BLaER1 (cell line): ENCODE data around the gene VPS18.

ENCODE experiments used
- H3K27ac ChIP-seq: shearing (Covaris generic); formaldehyde crosslinking; 2 replicates; pipeline ENCODE4 v1.8.1; 2022
- H3K27me3 ChIP-seq: shearing (Covaris generic); formaldehyde crosslinking; 2 replicates; pipeline ENCODE4 v1.8.1; 2022
- H3K36me3 ChIP-seq: shearing (Covaris generic); formaldehyde crosslinking; 2 replicates; pipeline ENCODE4 v1.8.1; 2022
- H3K4me1 ChIP-seq: shearing (Covaris generic); formaldehyde crosslinking; 2 replicates; pipeline ENCODE4 v1.8.1; 2022
- H3K4me2 ChIP-seq: shearing (Covaris generic); formaldehyde crosslinking; 2 replicates; pipeline ENCODE4 v1.8.1; 2022
- H3K4me3 ChIP-seq: shearing (Covaris generic); formaldehyde crosslinking; 2 replicates; pipeline ENCODE4 v1.8.1; 2022
- H3K9ac ChIP-seq: shearing (Covaris generic); formaldehyde crosslinking; 2 replicates; pipeline ENCODE4 v1.8.1; 2022
- H3K9me3 ChIP-seq: shearing (Covaris generic); formaldehyde crosslinking; 2 replicates; pipeline ENCODE4 v1.8.1; 2022
- H4K20me1 ChIP-seq: shearing (Covaris generic); formaldehyde crosslinking; 2 replicates; pipeline ENCODE4 v1.8.1; 2022
- Cebpa-rat ChIP-seq: shearing (Covaris generic); IDR thresholded peaks from 2 replicates; pipeline ENCODE4 v1.8.1; 2022

Gene VPS18

GRCh38 chr15:40878785-40879184, 15.5 kb upstream of the VPS18 start:
- Histone ChIP-seq H3K36me3 (no peaks in the 10 kb centered on the region), H3K27ac (no peak overlapping the region), H4K20me1 (no peaks in the 10 kb centered on the region), H3K9ac (no peak overlapping the region), H3K4me1 (peaks cover 27% of the 10 kb centered on the region), H3K9me3 (peaks cover 8% of the 10 kb centered on the region; the same call in 1 of the 2 replicates), H3K4me3 (no peak overlapping the region), H3K4me2 (no peak overlapping the region), H3K27me3 (no peaks in the 10 kb centered on the region)
- TF ChIP-seq Cebpa-rat = no peak

GRCh38 chr15:40879609-40880008, 14.6 kb upstream of the VPS18 start:
- Histone ChIP-seq H4K20me1 (no peaks in the 10 kb centered on the region), H3K27ac (no peak overlapping the region), H3K36me3 (no peaks in the 10 kb centered on the region), H3K4me2 (no peak overlapping the region), H3K4me3 (no peak overlapping the region), H3K9ac (no peak overlapping the region), H3K27me3 (no peaks in the 10 kb centered on the region), H3K4me1 (peaks cover 30% of the 10 kb centered on the region), H3K9me3 (peaks cover 8% of the 10 kb centered on the region; the same call in 1 of the 2 replicates)
- TF ChIP-seq Cebpa-rat = no peak

- Histone ChIP-seq H3K9ac (no peak overlapping the region), H3K27ac (no peak overlapping the region), H3K9me3 (peaks cover 8% of the 10 kb centered on the region; the same call in 1 of the 2 replicates), H3K36me3 (no peaks in the 10 kb centered on the region), H3K4me3 (no peak overlapping the region), H3K4me2 (no peak overlapping the region), H3K4me1 (peaks cover 20% of the 10 kb centered on the region), H3K27me3 (no peaks in the 10 kb centered on the region), H4K20me1 (no peaks in the 10 kb centered on the region)
- TF ChIP-seq Cebpa-rat = no peak
Observed at GRCh38 chr15:40881351-40881750, 12.9 kb upstream of the VPS18 start.

GRCh38 chr15:40886586-40886985, 7.7 kb upstream of the VPS18 start:
- Histone ChIP-seq H3K9me3 (peaks cover 8% of the 10 kb centered on the region; the same call in 1 of the 2 replicates), H3K9ac (no peak overlapping the region), H3K4me2 (no peak overlapping the region), H3K27me3 (no peaks in the 10 kb centered on the region), H3K36me3 (no peaks in the 10 kb centered on the region), H4K20me1 (no peaks in the 10 kb centered on the region), H3K4me3 (no peak overlapping the region), H3K4me1 (peaks cover 21% of the 10 kb centered on the region), H3K27ac (no peak overlapping the region)
- TF ChIP-seq Cebpa-rat = no peak

- Histone ChIP-seq H3K27me3 (no peaks in the 10 kb centered on the region), H3K9ac (no peak overlapping the region), H3K4me1 (peaks cover 32% of the 10 kb centered on the region), H3K4me3 (no peak overlapping the region), H3K4me2 (no peak overlapping the region), H3K36me3 (no peaks in the 10 kb centered on the region), H3K27ac (no peak overlapping the region), H3K9me3 (no peaks in the 10 kb centered on the region), H4K20me1 (no peaks in the 10 kb centered on the region)
- no peak for TF ChIP-seq Cebpa-rat
Observed at GRCh38 chr15:40889112-40889511, 5.1 kb upstream of the VPS18 start.

GRCh38 chr15:40891138-40891537, 3.1 kb upstream of the VPS18 start:
- Histone ChIP-seq H3K27me3 (no peaks in the 10 kb centered on the region), H4K20me1 (peaks cover 12% of the 10 kb centered on the region), H3K9me3 (no peaks in the 10 kb centered on the region), H3K9ac (no peak overlapping the region), H3K4me1 (peaks cover 30% of the 10 kb centered on the region), H3K27ac (no peak overlapping the region), H3K36me3 (peaks cover 5% of the 10 kb centered on the region), H3K4me3 (no peak overlapping the region), H3K4me2 (no peak overlapping the region)
- TF ChIP-seq Cebpa-rat = no peak

- Histone ChIP-seq H3K4me1 (peaks cover 35% of the 10 kb centered on the region), H3K4me3 (no peak overlapping the region), H3K27me3 (no peaks in the 10 kb centered on the region), H3K27ac (no peak overlapping the region), H4K20me1 (peaks cover 16% of the 10 kb centered on the region), H3K9me3 (no peaks in the 10 kb centered on the region), H3K9ac (no peak overlapping the region), H3K36me3 (peaks cover 13% of the 10 kb centered on the region), H3K4me2 (0 out of 2 replicates have a peak overlapping the region, but pooled peaks have one; percentile 1)
- TF ChIP-seq Cebpa-rat = no peak
Observed at GRCh38 chr15:40891810-40892446, 2.3 kb upstream of the VPS18 start.

- H3K4me1 ChIP-seq = peaks cover 35% of the 10 kb centered on the region
- no peak overlapping the region for H3K4me3 ChIP-seq
- H3K9ac ChIP-seq = no peak overlapping the region
- H3K4me2 ChIP-seq = no peak overlapping the region
- no peak for TF ChIP-seq Cebpa-rat
- H3K9me3 ChIP-seq = no peaks in the 10 kb centered on the region
- no peaks in the 10 kb centered on the region for H3K27me3 ChIP-seq
- peaks cover 16% of the 10 kb centered on the region for H4K20me1 ChIP-seq
- H3K36me3 ChIP-seq = peaks cover 19% of the 10 kb centered on the region
- no peak overlapping the region for H3K27ac ChIP-seq
Observed at GRCh38 chr15:40892447-40893012, 1.7 kb upstream of the VPS18 start.

GRCh38 chr15:40893019-40893670, 1.1 kb upstream of the VPS18 start:
- Histone ChIP-seq H3K4me1 (peaks cover 35% of the 10 kb centered on the region), H3K36me3 (peaks cover 25% of the 10 kb centered on the region), H3K27ac (no peak overlapping the region), H3K9ac (peak overlapping the region; percentile 68; the same call in 1 of the 2 replicates), H3K4me2 (peak overlapping the region; percentile 91), H3K4me3 (no peak overlapping the region), H3K27me3 (no peaks in the 10 kb centered on the region), H4K20me1 (peaks cover 16% of the 10 kb centered on the region), H3K9me3 (no peaks in the 10 kb centered on the region)
- TF ChIP-seq Cebpa-rat = no peak
